Hepatic stellate cell (primary cell): Measurements from ENCODE around the gene CLDN17.
A peak's percentile ranks its signal among the peaks of the same experiment; 100 is the strongest.

Experiments used
- DNase-seq: peaks from one replicate; pipeline ENCODE4 v3.0.0; 2011; ENCODE audit warnings: low spot score

The CLDN17 gene

GRCh38 chr21:30166705-30167104, at the start of gene CLDN17:
Gene CLDN17, minus strand, starts transcription at chr21:30166805. Its CDS starts 188 bp downstream, at chr21:30166617.
- no peak for DNase-seq

GRCh38 chr21:30216041-30216723, 49.6 kb upstream of the CLDN17 start, which contains the start of gene CLDN8:
Gene CLDN8, minus strand, starts transcription at chr21:30216097. Its CDS starts 172 bp downstream, at chr21:30215925.
- DNase-seq: no peak

- no peak for DNase-seq
Observed at GRCh38 chr21:30211071-30211470, 44.5 kb upstream of the CLDN17 start.

GRCh38 chr21:30209601-30210000, 43.0 kb upstream of the CLDN17 start:
- no peak for DNase-seq

GRCh38 chr21:30207252-30207579, 40.6 kb upstream of the CLDN17 start:
- DNase-seq: no peak

- DNase-seq: peak; percentile 21
Observed at GRCh38 chr21:30206551-30207251, 40.1 kb upstream of the CLDN17 start.

- DNase-seq: no peak
Observed at GRCh38 chr21:30200000-30200399, 33.4 kb upstream of the CLDN17 start.

GRCh38 chr21:30194701-30195299, 28.2 kb upstream of the CLDN17 start:
- DNase-seq: no peak

GRCh38 chr21:30193201-30193600, 26.6 kb upstream of the CLDN17 start:
- DNase-seq: no peak

GRCh38 chr21:30190554-30190953, 23.9 kb upstream of the CLDN17 start:
- DNase-seq: no peak

GRCh38 chr21:30189773-30190172, 23.2 kb upstream of the CLDN17 start:
- no peak for DNase-seq

GRCh38 chr21:30186242-30186641, 19.6 kb upstream of the CLDN17 start:
- no peak for DNase-seq

GRCh38 chr21:30168086-30168485, 1.5 kb upstream of the CLDN17 start:
- DNase-seq: no peak

- DNase-seq: no peak
Observed at GRCh38 chr21:30166171-30166570, 434 bp downstream of the CLDN17 start.

GRCh38 chr21:30164796-30165195, 1.8 kb downstream of the CLDN17 start:
- no peak for DNase-seq

- no peak for DNase-seq
Observed at GRCh38 chr21:30153697-30154340, 12.8 kb downstream of the CLDN17 start.

GRCh38 chr21:30152792-30153191, 13.8 kb downstream of the CLDN17 start:
- no peak for DNase-seq

GRCh38 chr21:30148906-30149305, 17.7 kb downstream of the CLDN17 start:
- no peak for DNase-seq

GRCh38 chr21:30146558-30147282, 19.9 kb downstream of the CLDN17 start:
- no peak for DNase-seq

- no peak for DNase-seq
Observed at GRCh38 chr21:30138483-30138882, 28.1 kb downstream of the CLDN17 start.

- no peak for DNase-seq
Observed at GRCh38 chr21:30129246-30129645, 37.4 kb downstream of the CLDN17 start.

GRCh38 chr21:30126576-30126975, 40.0 kb downstream of the CLDN17 start:
- DNase-seq: no peak
